Suprapubic skin (tissue), 4 donors: ENCODE results near the gene TOPORS. TPM values are rescaled to one million over a fixed set of nuclear protein-coding genes. Genes with fewer than 3 reads are reported as not detected.
"Not testable (repeated sequence)": the region's sequence is repeated elsewhere in the genome, so short reads cannot be mapped to it uniquely, and the experiment has no call there.

Source experiments
- DNase-seq, 2 donors: peaks; one replicate each; pipeline ENCODE4 v3.0.0-alpha.2; 2019; ENCODE audit warnings: low spot score in 2 of 2
- H3K27ac ChIP-seq: fragments of 200-600 bp; sonication (generic); one replicate; pipeline ENCODE4 v1.5.1; 2019
- H3K27me3 ChIP-seq: fragments of 200-600 bp; sonication (generic); one replicate; pipeline ENCODE4 v1.5.1; 2019
- H3K36me3 ChIP-seq: fragments of 200-600 bp; sonication (generic); one replicate; pipeline ENCODE4 v1.5.1; 2019
- H3K4me1 ChIP-seq: fragments of 200-600 bp; sonication (generic); one replicate; pipeline ENCODE4 v1.5.1; 2019
- H3K4me3 ChIP-seq: fragments of 200-600 bp; sonication (generic); one replicate; pipeline ENCODE4 v1.5.1; 2019; ENCODE audit warnings: mild to moderate bottlenecking
- H3K9me3 ChIP-seq: fragments of 200-600 bp; sonication (generic); one replicate; pipeline ENCODE4 v1.5.1; 2019
- EP300 ChIP-seq: sonication (generic); formaldehyde crosslinking; IDR thresholded peaks from one replicate; pipeline ENCODE4 v1.6.1; 2017; ENCODE audit warnings: antibody characterized with exemption
- POLR2A ChIP-seq, 2 donors: fragments of 450-650 bp; IDR thresholded peaks; one replicate each; pipeline ENCODE4 v1.6.1; 2017; ENCODE audit warnings: antibody characterized with exemption in 2 of 2, mild to moderate bottlenecking in 2 of 2, moderate library complexity in 2 of 2
- POLR2AphosphoS5 ChIP-seq, 3 donors: sonication (generic); formaldehyde crosslinking; IDR thresholded peaks; one replicate each; pipeline ENCODE4 v1.6.1; 2017; ENCODE audit warnings: antibody characterized with exemption in 3 of 3
- WGBS: methylation state at CpG from one replicate; pipeline ENCODE4 v1.1.5; 2018; 5-methylcytosine and 5-hydroxymethylcytosine counted together
- total RNA-seq, 4 donors: library from RNA; depleted of rRNA; stranded (reverse); fragments of >200 nt; gene quantifications; one replicate each; pipeline ENCODE4 v1.1.0, GENCODE V29; 2016
- TF ChIP-seq, protein P1 (sequence below), 2 donors: fragments of 200-600 bp in 1 of 2; fragments of 450-650 bp in 1 of 2; sonication (generic) in 1 of 2; IDR thresholded peaks; one replicate each; pipeline ENCODE4 v1.5.1; 2016 to 2019; ENCODE audit warnings: antibody characterized with exemption in 2 of 2, mild to moderate bottlenecking in 1 of 2, moderate library complexity in 1 of 2

Gene TOPORS
- total RNA-seq, 4 donors from 2014 or later, result 19.2 to 29.0 (median 23.6) TPM

DNA sequence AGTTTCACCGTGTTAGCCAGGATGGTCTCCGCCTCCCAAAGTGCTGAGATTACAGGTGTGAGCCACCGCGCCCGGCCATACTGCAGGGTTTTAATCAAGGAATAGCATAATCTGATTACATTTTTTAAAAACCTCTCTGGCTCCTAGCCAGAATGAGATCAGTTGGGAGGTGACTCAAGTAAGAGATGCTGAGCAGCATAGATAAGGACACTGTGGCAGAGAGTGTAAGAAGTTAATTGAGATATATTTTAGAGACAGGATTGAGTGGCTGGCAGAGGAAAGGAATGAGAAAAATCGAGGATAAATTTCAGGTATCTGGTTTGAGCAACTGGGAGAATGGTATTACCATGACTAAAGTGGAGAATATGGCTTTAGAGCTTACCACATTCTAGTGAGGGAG, 19.1 kb downstream of the TOPORS start:
- H3K4me3 ChIP-seq, result no peak overlapping the region
- no peaks in the 10 kb centered on the region for H3K27me3 ChIP-seq
- 95% methylated on average over 6 of the region's 6 CpGs for WGBS
- H3K36me3 ChIP-seq, result peaks cover 6% of the 10 kb centered on the region
- H3K9me3 ChIP-seq, result no peaks in the 10 kb centered on the region
- H3K4me1 ChIP-seq, result peaks cover 5% of the 10 kb centered on the region
- no peak for DNase-seq
- TF ChIP-seq EP300 (no peak), POLR2A (IDR thresholded peaks at IDR 0.05) (no peak), POLR2AphosphoS5 (IDR thresholded peaks at IDR 0.05) (no peak)
- TF ChIP-seq, protein P1, sequence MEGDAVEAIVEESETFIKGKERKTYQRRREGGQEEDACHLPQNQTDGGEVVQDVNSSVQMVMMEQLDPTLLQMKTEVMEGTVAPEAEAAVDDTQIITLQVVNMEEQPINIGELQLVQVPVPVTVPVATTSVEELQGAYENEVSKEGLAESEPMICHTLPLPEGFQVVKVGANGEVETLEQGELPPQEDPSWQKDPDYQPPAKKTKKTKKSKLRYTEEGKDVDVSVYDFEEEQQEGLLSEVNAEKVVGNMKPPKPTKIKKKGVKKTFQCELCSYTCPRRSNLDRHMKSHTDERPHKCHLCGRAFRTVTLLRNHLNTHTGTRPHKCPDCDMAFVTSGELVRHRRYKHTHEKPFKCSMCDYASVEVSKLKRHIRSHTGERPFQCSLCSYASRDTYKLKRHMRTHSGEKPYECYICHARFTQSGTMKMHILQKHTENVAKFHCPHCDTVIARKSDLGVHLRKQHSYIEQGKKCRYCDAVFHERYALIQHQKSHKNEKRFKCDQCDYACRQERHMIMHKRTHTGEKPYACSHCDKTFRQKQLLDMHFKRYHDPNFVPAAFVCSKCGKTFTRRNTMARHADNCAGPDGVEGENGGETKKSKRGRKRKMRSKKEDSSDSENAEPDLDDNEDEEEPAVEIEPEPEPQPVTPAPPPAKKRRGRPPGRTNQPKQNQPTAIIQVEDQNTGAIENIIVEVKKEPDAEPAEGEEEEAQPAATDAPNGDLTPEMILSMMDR (IDR thresholded peaks at IDR 0.05), result no peak
- H3K27ac ChIP-seq, result no peak overlapping the region

DNA sequence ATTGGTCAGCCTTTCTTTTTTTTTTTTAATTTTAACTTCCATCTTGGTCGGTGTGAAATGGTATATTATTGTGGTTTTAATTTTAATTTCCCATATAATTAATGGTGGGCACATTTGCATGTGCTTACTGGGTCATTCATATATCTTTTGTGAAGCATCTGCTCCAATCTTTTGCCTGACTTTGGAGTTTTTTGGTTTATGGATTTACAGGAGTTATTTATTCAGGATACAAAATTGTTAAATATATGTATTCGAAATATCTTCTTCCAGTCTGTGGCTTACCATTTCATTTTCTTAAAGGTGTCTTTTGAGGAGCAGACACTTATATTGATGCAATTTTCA, 25.7 kb downstream of the TOPORS start:
- peak overlapping the region; percentile 77 for H3K27ac ChIP-seq
- H3K4me1 ChIP-seq, result peaks cover 27% of the 10 kb centered on the region
- no peak for TF ChIP-seq POLR2A (IDR thresholded peaks at IDR 0.05)
- TF ChIP-seq POLR2AphosphoS5 (IDR thresholded peaks at IDR 0.05), result no peak
- TF ChIP-seq, protein P1 (IDR thresholded peaks at IDR 0.05), result no peak
- TF ChIP-seq EP300, result no peak
- no peak for DNase-seq
- H3K36me3 ChIP-seq, result no peaks in the 10 kb centered on the region
- 16% methylated on average over 2 of the region's 2 CpGs for WGBS
- peak overlapping the region; percentile 57 for H3K4me3 ChIP-seq
- no peaks in the 10 kb centered on the region for H3K27me3 ChIP-seq
- no peaks in the 10 kb centered on the region for H3K9me3 ChIP-seq

DNA sequence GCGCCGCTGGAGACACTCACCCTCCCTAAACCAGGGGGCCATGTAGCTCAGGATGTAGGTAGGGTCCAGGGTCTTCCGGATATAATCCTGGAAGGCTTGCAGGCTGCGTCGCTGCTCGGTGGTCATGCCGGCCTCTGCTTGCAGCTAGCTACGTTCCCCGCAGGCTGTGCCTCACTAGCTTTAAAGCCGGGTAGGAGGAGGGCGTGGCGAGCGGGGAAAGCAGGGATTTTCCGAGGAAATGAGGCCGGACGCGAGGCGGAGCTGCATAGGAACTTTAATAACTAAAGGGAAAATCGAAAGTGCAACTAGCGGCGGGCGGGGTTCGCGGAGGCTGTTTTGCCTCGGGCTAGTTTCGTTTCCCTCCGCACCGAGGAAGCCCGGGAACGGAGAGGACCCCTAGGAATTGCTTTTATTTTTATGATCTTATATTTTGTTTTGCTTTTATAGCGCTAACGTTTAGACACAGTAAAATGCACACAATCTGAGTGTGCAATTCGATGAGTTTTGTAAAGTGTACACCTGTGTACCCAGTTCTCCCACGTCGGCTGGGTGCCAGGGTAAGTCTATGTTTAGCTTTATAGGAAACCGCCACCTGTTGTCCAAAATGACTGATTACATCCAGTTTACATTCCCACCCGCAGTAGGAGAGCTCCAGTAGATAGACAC, 26.2 kb downstream of the TOPORS start, which contains the start of gene RIGI:
TSS of gene RIGI (minus strand) at position 156 of the 666 bp plus-strand sequence. CDS start at position 126, 30 bp downstream.
- WGBS, result under 1% methylated on average over 30 of the region's 37 CpGs
- Histone ChIP-seq H3K9me3 (no peaks in the 10 kb centered on the region), H3K27me3 (no peaks in the 10 kb centered on the region), H3K36me3 (no peaks in the 10 kb centered on the region), H3K4me3 (peak within 1 kb of the TSS; percentile 57), H3K27ac (peak within 1 kb of the TSS; percentile 77), H3K4me1 (peaks cover 27% of the 10 kb centered on the region)
- TF ChIP-seq, protein P1 (IDR thresholded peaks at IDR 0.05), result peak; percentile 31
- peak in 2 of 3 donors; percentile 19 to 35 for TF ChIP-seq POLR2AphosphoS5 (IDR thresholded peaks at IDR 0.05)
- TF ChIP-seq POLR2A (IDR thresholded peaks at IDR 0.05), result peak in 1 of 2 donors; percentile 58
- no peak for TF ChIP-seq EP300
- DNase-seq, result peak; percentile 96 to 97

DNA sequence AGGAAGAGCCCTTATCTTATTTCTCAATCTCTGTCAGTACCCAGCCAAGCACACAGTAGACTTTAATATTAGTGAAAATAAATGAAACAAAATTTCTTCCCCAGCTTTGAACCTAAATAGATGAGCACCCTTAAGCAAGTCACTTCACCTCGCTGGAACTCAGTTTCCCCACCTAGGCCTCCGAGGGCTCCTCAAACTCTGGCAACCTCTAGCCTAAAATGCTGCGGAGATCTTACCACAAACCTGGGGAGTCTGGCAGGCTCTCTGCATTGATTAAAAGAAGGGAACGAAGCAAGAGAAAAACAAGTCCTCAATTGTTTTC, 26.7 kb downstream of the TOPORS start:
- Histone ChIP-seq H3K36me3 (no peaks in the 10 kb centered on the region), H3K27ac (peak overlapping the region; percentile 77), H3K27me3 (no peaks in the 10 kb centered on the region), H3K9me3 (no peaks in the 10 kb centered on the region), H3K4me1 (peaks cover 27% of the 10 kb centered on the region), H3K4me3 (peak overlapping the region; percentile 57)
- DNase-seq, result no peak
- TF ChIP-seq, protein P1 (IDR thresholded peaks at IDR 0.05), result no peak
- TF ChIP-seq EP300 (no peak), POLR2AphosphoS5 (IDR thresholded peaks at IDR 0.05) (no peak), POLR2A (IDR thresholded peaks at IDR 0.05) (no peak)
- WGBS, result 0% methylated on average over 4 of the region's 4 CpGs

DNA sequence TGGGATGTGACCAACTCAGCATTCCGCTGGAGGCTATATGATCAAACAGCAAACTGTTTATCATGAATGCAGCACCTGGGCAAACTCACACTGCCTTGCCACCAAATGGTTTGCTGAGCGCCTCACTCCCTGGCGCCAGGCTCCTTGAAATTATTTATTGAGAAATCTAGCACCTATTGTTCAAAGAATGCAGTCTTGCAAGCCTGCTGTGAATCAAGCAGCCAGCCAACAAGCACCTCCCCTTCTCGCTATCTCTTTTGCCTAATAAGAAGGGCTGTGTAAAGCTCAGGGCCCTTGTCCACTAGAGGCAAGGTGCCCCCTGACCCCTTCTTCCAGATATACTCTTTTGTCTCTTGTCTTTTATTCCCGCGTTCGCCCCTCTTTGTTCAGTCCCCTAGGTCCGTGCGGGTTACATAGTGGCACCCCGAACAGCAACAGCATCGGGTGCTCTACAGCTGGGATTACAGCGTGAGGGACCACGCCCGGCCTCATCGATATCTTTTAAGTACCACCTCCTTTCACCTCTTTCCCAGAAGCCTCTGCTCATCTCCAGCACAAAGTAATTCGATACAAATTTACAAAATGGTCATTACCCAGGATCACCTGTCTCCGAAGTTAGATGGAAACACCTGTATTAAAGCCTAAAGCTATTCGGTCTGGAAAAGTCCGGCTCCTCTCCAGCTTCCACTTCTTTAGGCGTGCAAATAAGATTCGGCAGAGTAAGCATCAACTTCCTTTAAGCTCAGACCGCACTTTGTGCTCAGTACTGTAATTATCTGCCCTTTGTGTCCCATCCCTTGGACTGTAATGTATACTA, 27.3 kb downstream of the TOPORS start:
- DNase-seq, result no peak

DNA sequence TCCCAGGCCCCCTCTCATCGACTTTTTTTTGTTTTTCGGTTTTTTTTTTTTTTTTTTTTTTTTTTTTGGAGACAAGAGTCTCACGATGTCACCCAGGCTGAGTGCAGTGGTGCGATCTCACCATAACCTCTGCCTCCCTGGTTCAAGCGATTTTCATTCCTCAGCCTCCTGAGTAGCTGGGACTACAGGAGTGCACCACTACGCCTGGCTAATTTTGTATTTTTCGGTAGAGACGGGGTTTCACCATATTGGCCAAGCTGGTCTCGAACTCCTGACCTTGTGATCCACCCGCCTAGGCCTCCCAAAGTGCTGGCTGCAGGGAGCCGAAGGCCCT, 27.9 kb downstream of the TOPORS start:
- DNase-seq, result not testable (repeated sequence)
- H3K4me3 ChIP-seq, result peak overlapping the region; percentile 57
- WGBS, result 87% methylated on average over 11 of the region's 11 CpGs

More for the DNA sequence above, 27.3 kb downstream of the TOPORS start:
- TF ChIP-seq, protein P1 (IDR thresholded peaks at IDR 0.05), result no peak
- no peak for TF ChIP-seq EP300
- H3K4me1 ChIP-seq, result peaks cover 27% of the 10 kb centered on the region
- peak overlapping the region; percentile 77 for H3K27ac ChIP-seq
- no peaks in the 10 kb centered on the region for H3K36me3 ChIP-seq
- H3K9me3 ChIP-seq, result no peaks in the 10 kb centered on the region
- WGBS, result 19% methylated on average over 22 of the region's 22 CpGs
- H3K4me3 ChIP-seq, result peak overlapping the region; percentile 57
- no peaks in the 10 kb centered on the region for H3K27me3 ChIP-seq

More for the DNA sequence above, 27.9 kb downstream of the TOPORS start:
- peak overlapping the region; percentile 77 for H3K27ac ChIP-seq
- H3K36me3 ChIP-seq, H3K9me3 ChIP-seq, H3K27me3 ChIP-seq: not testable (repeated sequence)
- H3K4me1 ChIP-seq, result peaks cover 27% of the 10 kb centered on the region
